ENCODE data around the gene FBP1. TPM values are rescaled to one million over a fixed set of nuclear protein-coding genes. Genes with fewer than 3 reads are reported as not detected.
"Not testable (repeated sequence)": the region's sequence is repeated elsewhere in the genome, so short reads cannot be mapped to it uniquely, and the experiment has no call there.

FBP1 gene
- total RNA-seq, 1 experiment from 2014 or later: 48.1 TPM

DNA sequence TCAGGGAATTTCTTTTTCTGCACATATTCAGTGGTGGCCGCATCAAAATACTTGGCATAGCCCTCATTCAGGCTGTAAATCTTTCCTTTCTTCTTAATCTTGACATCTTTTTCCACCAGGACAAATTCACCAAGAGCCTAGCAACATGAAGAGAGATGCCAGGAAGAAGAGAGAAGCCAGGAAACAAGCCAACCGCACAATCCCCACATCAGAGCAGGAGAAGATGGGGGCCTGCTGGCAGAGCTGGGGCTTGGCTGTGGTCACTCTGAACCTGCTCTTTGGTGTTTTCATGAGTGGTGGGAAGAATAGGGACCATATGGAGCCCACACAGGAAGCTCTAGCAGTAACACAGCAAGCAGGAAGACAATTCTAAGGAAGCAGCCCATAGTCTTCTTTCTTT is 72.0 kb downstream of the FBP1 start:
- H3K9ac ChIP-seq (ENCODE audit: low read length): no peak overlapping the region
- intact Hi-C loops (cut with micrococcal nuclease): no loop called here
- DNase-seq (no peak), ATAC-seq (no peak)
- BruUV-seq (replicated peaks): no TSS peak
- H4K20me1 ChIP-seq (ENCODE audit: low read length): no peaks in the 10 kb centered on the region
- H3K27ac ChIP-seq (ENCODE audit: low read length): no peak overlapping the region
- H3K9me3 ChIP-seq (ENCODE audit: low read length): no peaks in the 10 kb centered on the region
- H3K79me2 ChIP-seq (ENCODE audit: low read length): no peaks in the 10 kb centered on the region
- CTCF ChIA-PET: no interaction called here
- POLR2A ChIA-PET (ENCODE audit: unreplicated experiment): no interaction called here
- H2AFZ ChIP-seq (ENCODE audit: low read length): no peak overlapping the region
- no peaks in the 10 kb centered on the region for H3K36me3 ChIP-seq (ENCODE audit: low read depth, low read length)
- no peaks in the 10 kb centered on the region for H3K27me3 ChIP-seq (ENCODE audit: low read length)
- no peak overlapping the region for H3K4me2 ChIP-seq (ENCODE audit: low read length)
- TF ChIP-seq, protein P1, sequence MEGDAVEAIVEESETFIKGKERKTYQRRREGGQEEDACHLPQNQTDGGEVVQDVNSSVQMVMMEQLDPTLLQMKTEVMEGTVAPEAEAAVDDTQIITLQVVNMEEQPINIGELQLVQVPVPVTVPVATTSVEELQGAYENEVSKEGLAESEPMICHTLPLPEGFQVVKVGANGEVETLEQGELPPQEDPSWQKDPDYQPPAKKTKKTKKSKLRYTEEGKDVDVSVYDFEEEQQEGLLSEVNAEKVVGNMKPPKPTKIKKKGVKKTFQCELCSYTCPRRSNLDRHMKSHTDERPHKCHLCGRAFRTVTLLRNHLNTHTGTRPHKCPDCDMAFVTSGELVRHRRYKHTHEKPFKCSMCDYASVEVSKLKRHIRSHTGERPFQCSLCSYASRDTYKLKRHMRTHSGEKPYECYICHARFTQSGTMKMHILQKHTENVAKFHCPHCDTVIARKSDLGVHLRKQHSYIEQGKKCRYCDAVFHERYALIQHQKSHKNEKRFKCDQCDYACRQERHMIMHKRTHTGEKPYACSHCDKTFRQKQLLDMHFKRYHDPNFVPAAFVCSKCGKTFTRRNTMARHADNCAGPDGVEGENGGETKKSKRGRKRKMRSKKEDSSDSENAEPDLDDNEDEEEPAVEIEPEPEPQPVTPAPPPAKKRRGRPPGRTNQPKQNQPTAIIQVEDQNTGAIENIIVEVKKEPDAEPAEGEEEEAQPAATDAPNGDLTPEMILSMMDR (conservative IDR thresholded peaks at IDR 0.05; ENCODE audit: low read depth, low read length): no peak
- no peak for TF ChIP-seq EZH2phosphoT487 (IDR thresholded peaks at IDR 0.05; ENCODE audit: borderline replicate concordance, low read length)
- TF ChIP-seq EZH2 (IDR thresholded peaks at IDR 0.05; ENCODE audit: low read length, unreplicated experiment): no peak
- no peak overlapping the region for H3K4me3 ChIP-seq (ENCODE audit: low read length)
- H3K4me1 ChIP-seq (ENCODE audit: insufficient read depth, low read length): no peaks in the 10 kb centered on the region
- H3K9me2 ChIP-seq (replicated peaks; ENCODE audit: low read length): no peaks in the 10 kb centered on the region
- no peaks in the 10 kb centered on the region for H3F3A ChIP-seq (ENCODE audit: low read length, unreplicated experiment)

DNA sequence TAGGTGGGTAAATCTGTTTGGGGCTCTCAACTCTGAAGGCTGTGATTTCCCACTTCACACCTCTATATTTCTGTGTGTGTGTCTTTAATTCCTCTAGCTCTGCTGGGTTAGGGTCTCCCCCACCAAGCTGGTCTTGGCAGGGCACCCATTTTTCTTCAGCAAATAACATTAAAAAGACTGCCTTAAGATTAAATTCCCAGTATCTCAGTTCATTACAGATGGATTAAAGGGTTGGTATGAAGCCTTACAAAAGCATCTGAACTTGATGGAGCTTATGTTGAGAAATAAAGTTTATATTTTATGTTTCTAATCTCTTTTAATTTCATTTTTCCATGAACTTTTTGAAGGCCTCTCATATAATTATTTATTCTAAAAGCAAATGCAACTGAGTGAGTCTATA is 72.8 kb downstream of the FBP1 start:
- Histone ChIP-seq H2AFZ (ENCODE audit: low read length) (no peak overlapping the region), H3K9me2 (replicated peaks; ENCODE audit: low read length) (no peaks in the 10 kb centered on the region), H3F3A (ENCODE audit: low read length, unreplicated experiment) (no peaks in the 10 kb centered on the region), H3K9me3 (ENCODE audit: low read length) (no peaks in the 10 kb centered on the region), H3K79me2 (ENCODE audit: low read length) (no peaks in the 10 kb centered on the region), H3K27me3 (ENCODE audit: low read length) (no peaks in the 10 kb centered on the region), H3K4me1 (ENCODE audit: insufficient read depth, low read length) (no peaks in the 10 kb centered on the region), H3K36me3 (ENCODE audit: low read depth, low read length) (no peaks in the 10 kb centered on the region), H3K9ac (ENCODE audit: low read length) (no peak overlapping the region), H3K27ac (ENCODE audit: low read length) (no peak overlapping the region), H3K4me3 (ENCODE audit: low read length) (no peak overlapping the region), H4K20me1 (ENCODE audit: low read length) (no peaks in the 10 kb centered on the region), H3K4me2 (ENCODE audit: low read length) (no peak overlapping the region)
- CTCF ChIA-PET: no interaction called here
- intact Hi-C loops (cut with micrococcal nuclease): no loop called here
- POLR2A ChIA-PET (ENCODE audit: unreplicated experiment): no interaction called here
- TF ChIP-seq EZH2phosphoT487 (IDR thresholded peaks at IDR 0.05; ENCODE audit: borderline replicate concordance, low read length) (no peak), EZH2 (IDR thresholded peaks at IDR 0.05; ENCODE audit: low read length, unreplicated experiment) (no peak)
- TF ChIP-seq, protein P1 (conservative IDR thresholded peaks at IDR 0.05; ENCODE audit: low read depth, low read length): no peak
- ATAC-seq: no peak
- no TSS peak for BruUV-seq (replicated peaks)
- no peak for DNase-seq

DNA sequence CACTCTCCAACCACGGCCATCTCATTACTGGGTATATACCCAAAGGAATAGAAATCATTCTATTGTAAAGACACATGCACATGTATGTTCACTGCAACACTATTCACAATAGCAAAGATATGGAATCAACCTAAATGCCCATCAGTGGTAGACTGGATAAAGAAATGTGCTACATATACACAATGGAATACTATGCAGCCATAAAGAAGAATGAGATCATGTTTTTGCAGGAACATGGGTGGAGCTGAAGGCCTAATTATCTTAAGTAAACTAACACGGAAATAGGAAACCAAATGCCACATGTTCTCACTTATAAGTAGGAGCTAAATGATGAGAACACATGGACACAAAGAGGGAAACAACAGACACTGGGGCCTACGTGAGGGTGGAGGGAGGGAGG is 75.0 kb downstream of the FBP1 start:
- intact Hi-C loops (cut with micrococcal nuclease); BruUV-seq (replicated peaks): not testable (repeated sequence)

More for the DNA sequence above, 75.0 kb downstream of the FBP1 start:
- H3K9ac ChIP-seq (ENCODE audit: low read length); H3K4me2 ChIP-seq (ENCODE audit: low read length); H3K36me3 ChIP-seq (ENCODE audit: low read depth, low read length); H3K79me2 ChIP-seq (ENCODE audit: low read length); H3K9me2 ChIP-seq (replicated peaks; ENCODE audit: low read length); CTCF ChIA-PET; H3K27ac ChIP-seq (ENCODE audit: low read length); H3K27me3 ChIP-seq (ENCODE audit: low read length); H3K9me3 ChIP-seq (ENCODE audit: low read length); H3K4me1 ChIP-seq (ENCODE audit: insufficient read depth, low read length); DNase-seq; H3F3A ChIP-seq (ENCODE audit: low read length, unreplicated experiment); H3K4me3 ChIP-seq (ENCODE audit: low read length); POLR2A ChIA-PET (ENCODE audit: unreplicated experiment); H4K20me1 ChIP-seq (ENCODE audit: low read length); H2AFZ ChIP-seq (ENCODE audit: low read length); ATAC-seq: not testable (repeated sequence)
